NCI-H2081 treated with DMSO at 0.1 percent for 48 hours (cell line): Measurements from ENCODE around the gene ARHGAP29.
"Not testable (repeated sequence)": the region's sequence is repeated elsewhere in the genome, so short reads cannot be mapped to it uniquely, and the experiment has no call there.

Experiments
- DNase-seq: peaks from one replicate; lab custom pipeline; 2025; lab: John Stamatoyannopoulos, UW

Gene ARHGAP29

GRCh38 chr1:94165843-94166242 is 71.5 kb downstream of the ARHGAP29 start:
- no peak for DNase-seq

GRCh38 chr1:94164885-94165284 is 72.5 kb downstream of the ARHGAP29 start:
- not testable (repeated sequence) for DNase-seq

- not testable (repeated sequence) for DNase-seq
Observed at GRCh38 chr1:94164121-94164520, 73.3 kb downstream of the ARHGAP29 start.

- not testable (repeated sequence) for DNase-seq
Observed at GRCh38 chr1:94163249-94163648, 74.1 kb downstream of the ARHGAP29 start.

- no peak for DNase-seq
Observed at GRCh38 chr1:94160811-94161210, 76.6 kb downstream of the ARHGAP29 start.

- DNase-seq = no peak
Observed at GRCh38 chr1:94156096-94156625, 81.2 kb downstream of the ARHGAP29 start.

GRCh38 chr1:94154989-94155388 is 82.4 kb downstream of the ARHGAP29 start:
- DNase-seq = no peak

- no peak for DNase-seq
Observed at GRCh38 chr1:94153133-94153532, 84.3 kb downstream of the ARHGAP29 start.

- not testable (repeated sequence) for DNase-seq
Observed at GRCh38 chr1:94149166-94149565, 88.2 kb downstream of the ARHGAP29 start.

GRCh38 chr1:94146273-94146672 is 91.1 kb downstream of the ARHGAP29 start:
- DNase-seq = no peak

- DNase-seq = no peak
Observed at GRCh38 chr1:94144836-94145235, 92.5 kb downstream of the ARHGAP29 start.

GRCh38 chr1:94143809-94144176 is 93.6 kb downstream of the ARHGAP29 start:
- DNase-seq = no peak

- no peak for DNase-seq
Observed at GRCh38 chr1:94143173-94143808, 94.1 kb downstream of the ARHGAP29 start.

- DNase-seq = no peak
Observed at GRCh38 chr1:94142583-94142982, 94.8 kb downstream of the ARHGAP29 start.

- no peak for DNase-seq
Observed at GRCh38 chr1:94142022-94142421, 95.4 kb downstream of the ARHGAP29 start.

GRCh38 chr1:94132111-94132510 is 105.3 kb downstream of the ARHGAP29 start:
- DNase-seq = no peak

GRCh38 chr1:94130851-94131595 is 106.4 kb downstream of the ARHGAP29 start:
- DNase-seq = no peak

- DNase-seq = no peak
Observed at GRCh38 chr1:94126651-94127050, 110.7 kb downstream of the ARHGAP29 start.

- DNase-seq = no peak
Observed at GRCh38 chr1:94125551-94126514, 111.6 kb downstream of the ARHGAP29 start.

- no peak for DNase-seq
Observed at GRCh38 chr1:94124538-94124937, 112.8 kb downstream of the ARHGAP29 start.

GRCh38 chr1:94122201-94122970 is 115.0 kb downstream of the ARHGAP29 start:
- no peak for DNase-seq
